OCI-LY1 (cell line): Measurements from ENCODE around the gene HTT.

Experiments
- EZH2 ChIP-seq: fragments of 200-600 bp; sonication (generic), shearing (Covaris generic); IDR thresholded peaks from 2 replicates; pipeline ENCODE4 v1.8.0; 2017; ENCODE audit warnings: borderline replicate concordance, mixed run types, mild to moderate bottlenecking, antibody characterized with exemption, low read length, moderate library complexity, mixed read lengths
- TF ChIP-seq, protein P1 (sequence below): fragments of 200-600 bp; sonication (generic), shearing (Covaris generic); IDR thresholded peaks from 2 replicates; pipeline ENCODE4 v1.5.1; 2017; ENCODE audit warnings: mild to moderate bottlenecking, antibody characterized with exemption, low read length, moderate library complexity, mixed read lengths

GRCh38 chr4:3206439-3207100 is 132.1 kb downstream of the HTT start:
- TF ChIP-seq, protein P1, sequence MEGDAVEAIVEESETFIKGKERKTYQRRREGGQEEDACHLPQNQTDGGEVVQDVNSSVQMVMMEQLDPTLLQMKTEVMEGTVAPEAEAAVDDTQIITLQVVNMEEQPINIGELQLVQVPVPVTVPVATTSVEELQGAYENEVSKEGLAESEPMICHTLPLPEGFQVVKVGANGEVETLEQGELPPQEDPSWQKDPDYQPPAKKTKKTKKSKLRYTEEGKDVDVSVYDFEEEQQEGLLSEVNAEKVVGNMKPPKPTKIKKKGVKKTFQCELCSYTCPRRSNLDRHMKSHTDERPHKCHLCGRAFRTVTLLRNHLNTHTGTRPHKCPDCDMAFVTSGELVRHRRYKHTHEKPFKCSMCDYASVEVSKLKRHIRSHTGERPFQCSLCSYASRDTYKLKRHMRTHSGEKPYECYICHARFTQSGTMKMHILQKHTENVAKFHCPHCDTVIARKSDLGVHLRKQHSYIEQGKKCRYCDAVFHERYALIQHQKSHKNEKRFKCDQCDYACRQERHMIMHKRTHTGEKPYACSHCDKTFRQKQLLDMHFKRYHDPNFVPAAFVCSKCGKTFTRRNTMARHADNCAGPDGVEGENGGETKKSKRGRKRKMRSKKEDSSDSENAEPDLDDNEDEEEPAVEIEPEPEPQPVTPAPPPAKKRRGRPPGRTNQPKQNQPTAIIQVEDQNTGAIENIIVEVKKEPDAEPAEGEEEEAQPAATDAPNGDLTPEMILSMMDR, result no peak
- no peak for TF ChIP-seq EZH2
